Measurements from ENCODE around the gene C7orf25. TPM values are rescaled to one million over a fixed set of nuclear protein-coding genes. Genes with fewer than 3 reads are reported as not detected.

C7orf25 gene
- total and polyA plus RNA-seq, 10 of the 15 experiments (the other 5 are each of a cell fraction or from before 2014, with no cell fraction given): 0.63 to 3.2 (median 1.7) TPM

DNA sequence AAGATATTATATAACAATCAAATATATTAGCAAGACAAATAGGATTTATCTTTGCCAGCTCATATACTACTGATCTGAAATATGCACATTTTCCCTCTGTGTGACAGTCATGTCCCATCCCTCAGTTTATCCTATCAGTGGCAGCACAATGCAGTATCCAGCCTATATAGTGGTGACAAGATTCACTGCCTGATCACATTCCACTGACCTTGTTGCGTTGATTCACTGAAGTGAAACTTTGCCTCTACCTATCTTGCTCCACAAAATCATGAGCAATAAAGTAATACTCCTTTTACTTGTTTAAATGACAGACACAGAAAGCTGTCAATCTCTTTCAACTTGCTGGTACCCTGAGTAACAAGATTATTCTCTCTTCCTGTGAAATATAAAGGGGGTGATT, 13.8 kb upstream of the C7orf25 start (continued):
- no peak for TF ChIP-seq WRNIP1 (IDR thresholded peaks at IDR 0.05; ENCODE audit: borderline replicate concordance, low read depth, low read length)
- no peak for TF ChIP-seq RB1 (IDR thresholded peaks at IDR 0.05; ENCODE audit: borderline replicate concordance)

DNA sequence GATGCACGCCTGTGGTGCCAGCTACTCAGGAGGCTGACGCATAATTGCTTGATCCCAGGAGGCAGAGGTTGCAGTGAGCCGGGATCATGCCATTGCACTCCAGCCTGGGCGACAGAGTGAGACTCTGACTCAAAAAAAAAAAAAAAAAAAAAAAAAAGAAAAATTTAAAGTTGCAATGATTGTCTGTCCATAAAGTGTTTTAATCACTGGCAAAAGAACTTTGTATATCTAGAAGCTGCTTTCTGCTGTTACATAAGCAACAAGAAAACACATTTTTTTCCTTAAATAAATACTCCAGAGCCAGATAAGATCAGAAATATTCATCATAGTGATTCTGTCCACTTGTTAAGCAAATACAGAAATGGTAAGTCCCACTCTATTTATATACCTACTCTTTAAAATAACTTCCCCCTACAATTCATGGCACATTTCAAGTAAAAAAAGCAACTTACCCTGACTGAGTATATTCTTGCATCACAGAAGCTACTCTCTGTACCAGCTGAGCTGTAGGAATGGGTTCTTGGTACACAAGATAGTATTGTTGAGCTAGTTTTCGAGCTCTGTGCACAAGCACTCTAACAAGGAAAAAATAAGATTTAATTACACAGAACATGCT, 12.5 kb upstream of the C7orf25 start:
- Histone ChIP-seq H4K20me1 (ENCODE audit: control insufficient read depth, insufficient read depth) (peaks cover 5% of the 10 kb centered on the region), H3K4me1 (ENCODE audit: control insufficient read depth, insufficient read depth, low read length) (no peaks in the 10 kb centered on the region; the same call in 1 of the 2 replicates), H3K9ac (ENCODE audit: control insufficient read depth, insufficient read depth, low read length) (peak overlapping the region; percentile 42; the same call in 1 of the 2 replicates), H3K79me2 (ENCODE audit: control insufficient read depth, insufficient read depth, low read length) (peaks cover 57% of the 10 kb centered on the region), H3K9me3 (replicated peaks; ENCODE audit: control insufficient read depth, insufficient read depth, low read length) (no peaks in the 10 kb centered on the region), H3K27ac (ENCODE audit: control insufficient read depth, insufficient read depth) (peak overlapping the region; percentile 53), H3K4me3 (no peak overlapping the region), H3K4me2 (ENCODE audit: control insufficient read depth, insufficient read depth) (peak overlapping the region; percentile 51; the same call in 1 of the 2 replicates), H3K36me3 (ENCODE audit: control insufficient read depth in 2 of 2, insufficient read depth in 2 of 2, low read length in 1 of 2) (peaks cover 1 to 32% of the 10 kb centered on the region in 2 experiments), H2AFZ (ENCODE audit: control insufficient read depth, low read depth, low read length) (no peak overlapping the region), H3K27me3 (replicated peaks in 1 of 2; ENCODE audit: control insufficient read depth in 2 of 2, insufficient read depth in 2 of 2, low read length in 1 of 2) (no peaks in the 10 kb centered on the region)
- FAIRE-seq (no peak), ATAC-seq (peak; percentile 52), DNase-seq (ENCODE audit: low read depth, low spot score) (no peak)
- peak; percentile 35 for TF ChIP-seq MEF2B (IDR thresholded peaks at IDR 0.05; ENCODE audit: partially characterized antibody, poor library complexity, severe bottlenecking)
- peak; percentile 23; the same call in 1 of the 2 replicates for TF ChIP-seq ZNF384 (IDR thresholded peaks at IDR 0.05; ENCODE audit: borderline replicate concordance, low read depth, low read length)
- no peak for TF ChIP-seq JUND (IDR thresholded peaks at IDR 0.05; ENCODE audit: low read depth, low read length)
- TF ChIP-seq, protein P1, sequence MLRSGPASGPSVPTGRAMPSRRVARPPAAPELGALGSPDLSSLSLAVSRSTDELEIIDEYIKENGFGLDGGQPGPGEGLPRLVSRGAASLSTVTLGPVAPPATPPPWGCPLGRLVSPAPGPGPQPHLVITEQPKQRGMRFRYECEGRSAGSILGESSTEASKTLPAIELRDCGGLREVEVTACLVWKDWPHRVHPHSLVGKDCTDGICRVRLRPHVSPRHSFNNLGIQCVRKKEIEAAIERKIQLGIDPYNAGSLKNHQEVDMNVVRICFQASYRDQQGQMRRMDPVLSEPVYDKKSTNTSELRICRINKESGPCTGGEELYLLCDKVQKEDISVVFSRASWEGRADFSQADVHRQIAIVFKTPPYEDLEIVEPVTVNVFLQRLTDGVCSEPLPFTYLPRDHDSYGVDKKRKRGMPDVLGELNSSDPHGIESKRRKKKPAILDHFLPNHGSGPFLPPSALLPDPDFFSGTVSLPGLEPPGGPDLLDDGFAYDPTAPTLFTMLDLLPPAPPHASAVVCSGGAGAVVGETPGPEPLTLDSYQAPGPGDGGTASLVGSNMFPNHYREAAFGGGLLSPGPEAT (IDR thresholded peaks at IDR 0.05; ENCODE audit: low read depth): peak; percentile 36; the same call in 1 of the 2 replicates
- ChIA-PET RAD21 (ENCODE audit: unreplicated experiment) (interaction anchor here (0.8 to 1.6 kb wide), 9 partner anchors 9 to 984 kb away, joined by 3 to 10 read pairs (median 3); no protein-coding TSS in a partner anchor), POLR2A (interaction anchor here (0.6 to 6.1 kb wide), 4 partner anchors 9 to 337 kb away, joined by 3 to 50 read pairs (median 6); partner anchors contain the start of genes C7orf25, MRPL32 and PSMA2), SMC1A (ENCODE audit: uncharacterized antibody, unreplicated experiment) (interaction anchor here (0.6 to 5.3 kb wide), 12 partner anchors 8 to 1142 kb away, joined by 3 to 34 read pairs (median 4); partner anchors contain the start of genes C7orf25, MRPL32 and PSMA2), CTCF (interaction anchor here (0.9 to 2.7 kb wide), 7 partner anchors 8 to 658 kb away, joined by 3 to 9 read pairs (median 3); partner anchors contain the start of genes MRPL32 and STK17A)
- BruUV-seq (replicated peaks): no TSS peak
- in situ Hi-C loops (cut with MboI): no loop called here
- WGBS (ENCODE audit: insufficient coverage, insufficient replicate concordance, low lambda C conversion rate, missing lambda C conversion rate): 100% methylated on average over 2 of the region's 5 CpGs
- intact Hi-C loops (cut with micrococcal nuclease; ENCODE audit: unreplicated experiment): no loop called here

Data from GM12878 (cell line).